ENCODE results near the gene LHX2. TPM values are rescaled to one million over a fixed set of nuclear protein-coding genes. Genes with fewer than 3 reads are reported as not detected.

The LHX2 gene
- polyA plus RNA-seq, 1 of the 3 experiments (the other 2 are of a cell fraction), result not detected

GRCh38 chr9:123998278-123998925 lies 13.2 kb upstream of the LHX2 start:
- ChIA-PET POLR2A (no interaction called here), CTCF (interaction anchor here (0.7 to 1.3 kb wide), 3 partner anchors 9 to 610 kb away, joined by 3 to 4 read pairs (median 3); no protein-coding TSS in a partner anchor)
- Histone ChIP-seq H3K36me3 (replicated peaks in 1 of 2; ENCODE audit: control insufficient read depth in 1 of 2, insufficient read depth in 2 of 2, low read length in 1 of 2) (no peaks in the 10 kb centered on the region), H3K4me3 (ENCODE audit: low read depth in 2 of 2, low read length in 1 of 2) (no peak overlapping the region), H3K27ac (ENCODE audit: low read depth in 2 of 2, low read length in 1 of 2) (no peak overlapping the region), H3K9me2 (no peaks in the 10 kb centered on the region), H3K79me2 (ENCODE audit: insufficient read depth) (no peaks in the 10 kb centered on the region), H3K9ac (no peak overlapping the region), H4K20me1 (ENCODE audit: insufficient read depth) (no peaks in the 10 kb centered on the region), H3K4me1 (ENCODE audit: control insufficient read depth in 1 of 2, insufficient read depth in 2 of 2, low read depth in 1 of 2, low read length in 1 of 2) (peaks cover 0 to 2% of the 10 kb centered on the region in 2 experiments; a peak in 1 of 4 replicates), H3K9me3 (no peaks in the 10 kb centered on the region), H3F3A (replicated peaks; ENCODE audit: insufficient read depth) (no peaks in the 10 kb centered on the region), H3K27me3 (ENCODE audit: insufficient read depth) (peaks cover 90% of the 10 kb centered on the region), H2AFZ (ENCODE audit: low read depth) (no peak overlapping the region), H3K4me2 (no peak overlapping the region)
- 21% methylated on average over 6 of the region's 6 CpGs for WGBS (ENCODE audit: low lambda C conversion rate)
- no peak for TF ChIP-seq CTCF (IDR thresholded peaks at IDR 0.05)
- TF ChIP-seq TEAD4 (IDR thresholded peaks at IDR 0.05; ENCODE audit: borderline replicate concordance, insufficient read depth), result no peak
- TF ChIP-seq, protein P1, sequence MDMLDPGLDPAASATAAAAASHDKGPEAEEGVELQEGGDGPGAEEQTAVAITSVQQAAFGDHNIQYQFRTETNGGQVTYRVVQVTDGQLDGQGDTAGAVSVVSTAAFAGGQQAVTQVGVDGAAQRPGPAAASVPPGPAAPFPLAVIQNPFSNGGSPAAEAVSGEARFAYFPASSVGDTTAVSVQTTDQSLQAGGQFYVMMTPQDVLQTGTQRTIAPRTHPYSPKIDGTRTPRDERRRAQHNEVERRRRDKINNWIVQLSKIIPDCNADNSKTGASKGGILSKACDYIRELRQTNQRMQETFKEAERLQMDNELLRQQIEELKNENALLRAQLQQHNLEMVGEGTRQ (IDR thresholded peaks at IDR 0.05; ENCODE audit: borderline replicate concordance, low read depth, low read length), result no peak
- TF ChIP-seq JUND (IDR thresholded peaks at IDR 0.05), result no peak
- no peak for TF ChIP-seq GABPA (IDR thresholded peaks at IDR 0.05; ENCODE audit: low read depth)
- no peak for TF ChIP-seq MEF2A (IDR thresholded peaks at IDR 0.05; ENCODE audit: borderline replicate concordance, low read depth)
- TF ChIP-seq MXI1 (IDR thresholded peaks at IDR 0.05; ENCODE audit: low read depth, low read length), result no peak
- TF ChIP-seq EP300 (IDR thresholded peaks at IDR 0.05; ENCODE audit: borderline replicate concordance in 1 of 2, low read depth in 1 of 2, low read length in 1 of 2), result no peak
- no peak for TF ChIP-seq EZH2phosphoT487 (IDR thresholded peaks at IDR 0.05; ENCODE audit: borderline replicate concordance, low read depth)
- TF ChIP-seq ELF1 (IDR thresholded peaks at IDR 0.05), result no peak
- TF ChIP-seq RFX5 (IDR thresholded peaks at IDR 0.05; ENCODE audit: low read length), result no peak
- no peak for TF ChIP-seq FOXM1 (IDR thresholded peaks at IDR 0.05; ENCODE audit: low read depth)
- TF ChIP-seq PBX3 (IDR thresholded peaks at IDR 0.05), result no peak
- no peak for TF ChIP-seq POLR2AphosphoS5 (IDR thresholded peaks at IDR 0.05; ENCODE audit: low read depth, low read length)
- no peak for TF ChIP-seq NFIC (IDR thresholded peaks at IDR 0.05; ENCODE audit: borderline replicate concordance)
- no peak for DNase-seq
